Ovary (tissue), 9 donors: ENCODE results near the gene GRIPAP1. TPM values are rescaled to one million over a fixed set of nuclear protein-coding genes. Genes with fewer than 3 reads are reported as not detected.

ENCODE experiments used
- DNase-seq, 5 donors: peaks; one replicate each; pipeline ENCODE4 v3.0.0-alpha.2; 2019 to 2020
- H3K27ac ChIP-seq, 2 donors: fragments of 200-600 bp; one replicate each; pipeline versions ENCODE4 v1.5.1 to v1.8.0; 2019 to 2022
- H3K27me3 ChIP-seq: fragments of 200-600 bp; one replicate; pipeline ENCODE4 v1.8.0; 2022
- H3K36me3 ChIP-seq: fragments of 200-600 bp; sonication (generic); one replicate; pipeline ENCODE4 v1.5.1; 2019
- H3K4me1 ChIP-seq: one replicate; pipeline ENCODE4 v1.8.1; 2013; ENCODE audit warnings: mild to moderate bottlenecking, moderate library complexity; ENCODE audit not compliant: insufficient read depth
- H3K4me3 ChIP-seq: fragments of 200-600 bp; sonication (generic); one replicate; pipeline ENCODE4 v1.5.1; 2017
- H3K9me3 ChIP-seq, 2 donors: fragments of 200-600 bp in 1 of 2; sonication (generic) in 1 of 2; one replicate each; pipeline versions ENCODE4 v1.5.1 to v1.8.1; 2013 to 2019; ENCODE audit warnings: mild to moderate bottlenecking in 1 of 2, moderate library complexity in 1 of 2
- EP300 ChIP-seq: sonication (generic); formaldehyde crosslinking; IDR thresholded peaks from one replicate; pipeline ENCODE4 v1.6.1; 2017; ENCODE audit warnings: antibody characterized with exemption
- POLR2A ChIP-seq: fragments of 450-650 bp; IDR thresholded peaks from one replicate; pipeline ENCODE4 v1.6.1; 2017; ENCODE audit warnings: antibody characterized with exemption, mild to moderate bottlenecking, moderate library complexity
- WGBS, 3 donors: extraction: QIAGEN DNeasy Blood & Tissue Kit in 1 of 3; methylation state at CpG; one replicate each; pipeline versions ENCODE4 v1.1.5 to v1.1.7; 2013 to 2017; 5-methylcytosine and 5-hydroxymethylcytosine counted together
- intact Hi-C, 4 donors: fragments of 100-400 bp; cut with DNase I; formaldehyde crosslinking; loops; one replicate each; pipeline versions ENCODE4 v1.11.0 to v1.15.1; 2022 to 2023
- polyA plus RNA-seq, 2 donors: library from polyadenylated mRNA; stranded (reverse); fragments of 200-250 nt in 1 of 2; fragments of 350-450 nt in 1 of 2; fragmentation: Illumina TruSeq in 1 of 2; extraction: RNeasy Lipid Tissue Mini Kit (QIAGEN cat#74804) in 1 of 2; gene quantifications; one replicate each; pipeline ENCODE4 v1.2.3, GENCODE V29; 2013 to 2014
- small RNA-seq: library from RNA; depleted of rRNA; stranded (forward); fragments of <200 nt; gene quantifications from one replicate; pipeline ENCODE3, GENCODE V24; 2016
- total RNA-seq, 7 donors: library from RNA; depleted of rRNA in 2 of 7; stranded (reverse); fragments of >200 nt in 2 of 7; fragmentation: NEBNext Ultra II Directional in 3 of 7; extraction: Animal tissue kit (Norgen Biotek cat#: 25700) in 3 of 7; gene quantifications; one replicate each; pipeline versions ENCODE4 v1.1.0 to v1.2.4, GENCODE V29; 2016 to 2023
- TF ChIP-seq, protein P1 (sequence below), 3 donors: fragments of 450-650 bp in 2 of 3; fragments of 200-600 bp in 1 of 3; IDR thresholded peaks; one replicate each; pipeline versions ENCODE4 v1.5.1 to v1.8.0; 2016 to 2022; ENCODE audit warnings: antibody characterized with exemption in 3 of 3, mild to moderate bottlenecking in 1 of 3
- donor health status: DM: no; HTN: no; CAD: no; lungs with moderate emphysema.
- donor health status: DM: no; HTN: no; CAD: no.
- donor health status: Bipolar disorder and iron deficiency.
- donor health status: DM: yes; HTN: yes; CAD: no.
- donor health status: DM: no; HTN: no; CAD: no.
- donor health status: DM: yes; HTN: yes; CAD: no.

The GRIPAP1 gene
- total and polyA plus RNA-seq, 9 donors: 20.0 to 45.0 (median 31.2) TPM

DNA sequence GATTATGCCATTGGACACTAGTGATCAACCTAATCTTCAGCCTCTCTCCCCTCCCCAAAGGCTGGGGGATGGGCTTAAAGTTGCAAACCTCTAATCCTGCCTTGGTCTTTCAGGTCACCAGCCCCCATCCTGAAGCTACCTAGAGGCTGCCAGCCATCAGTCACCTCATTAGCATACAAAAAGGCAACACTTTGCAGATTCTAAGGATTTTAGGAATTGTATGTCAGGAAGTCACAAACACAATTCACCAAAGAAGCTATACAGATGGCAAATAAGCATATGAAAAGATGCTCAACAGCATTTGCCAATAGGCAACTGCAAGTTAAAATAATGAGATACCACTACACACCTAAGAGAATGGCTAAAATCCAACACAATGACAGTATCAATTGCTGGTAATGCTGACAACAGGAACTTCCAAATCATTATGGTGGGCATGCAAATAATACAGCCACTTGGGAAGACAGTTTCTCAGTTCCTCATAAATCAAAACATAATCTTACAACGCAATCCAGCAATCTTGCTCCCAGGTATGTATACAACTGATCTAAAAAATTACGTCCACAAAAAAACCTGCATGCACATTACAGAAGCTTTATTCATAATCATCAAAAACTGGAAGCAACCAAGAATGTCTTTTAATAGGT, 74.2 kb downstream of the GRIPAP1 start:
- TF ChIP-seq, protein P1, sequence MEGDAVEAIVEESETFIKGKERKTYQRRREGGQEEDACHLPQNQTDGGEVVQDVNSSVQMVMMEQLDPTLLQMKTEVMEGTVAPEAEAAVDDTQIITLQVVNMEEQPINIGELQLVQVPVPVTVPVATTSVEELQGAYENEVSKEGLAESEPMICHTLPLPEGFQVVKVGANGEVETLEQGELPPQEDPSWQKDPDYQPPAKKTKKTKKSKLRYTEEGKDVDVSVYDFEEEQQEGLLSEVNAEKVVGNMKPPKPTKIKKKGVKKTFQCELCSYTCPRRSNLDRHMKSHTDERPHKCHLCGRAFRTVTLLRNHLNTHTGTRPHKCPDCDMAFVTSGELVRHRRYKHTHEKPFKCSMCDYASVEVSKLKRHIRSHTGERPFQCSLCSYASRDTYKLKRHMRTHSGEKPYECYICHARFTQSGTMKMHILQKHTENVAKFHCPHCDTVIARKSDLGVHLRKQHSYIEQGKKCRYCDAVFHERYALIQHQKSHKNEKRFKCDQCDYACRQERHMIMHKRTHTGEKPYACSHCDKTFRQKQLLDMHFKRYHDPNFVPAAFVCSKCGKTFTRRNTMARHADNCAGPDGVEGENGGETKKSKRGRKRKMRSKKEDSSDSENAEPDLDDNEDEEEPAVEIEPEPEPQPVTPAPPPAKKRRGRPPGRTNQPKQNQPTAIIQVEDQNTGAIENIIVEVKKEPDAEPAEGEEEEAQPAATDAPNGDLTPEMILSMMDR (IDR thresholded peaks at IDR 0.05): no peak
- no peak for TF ChIP-seq EP300
- no peak for TF ChIP-seq POLR2A
- intact Hi-C loops: no loop called here
- H3K27me3 ChIP-seq: no peaks in the 10 kb centered on the region
- no peaks in the 10 kb centered on the region for H3K4me1 ChIP-seq
- H3K27ac ChIP-seq: no peak overlapping the region
- no peaks in the 10 kb centered on the region for H3K36me3 ChIP-seq
- 66 to 72% (median 71%) methylated on average over 2 of the region's 2 CpGs for WGBS, 3 donors
- no peak for DNase-seq
- no peak overlapping the region for H3K4me3 ChIP-seq
- H3K9me3 ChIP-seq: no peaks in the 10 kb centered on the region

DNA sequence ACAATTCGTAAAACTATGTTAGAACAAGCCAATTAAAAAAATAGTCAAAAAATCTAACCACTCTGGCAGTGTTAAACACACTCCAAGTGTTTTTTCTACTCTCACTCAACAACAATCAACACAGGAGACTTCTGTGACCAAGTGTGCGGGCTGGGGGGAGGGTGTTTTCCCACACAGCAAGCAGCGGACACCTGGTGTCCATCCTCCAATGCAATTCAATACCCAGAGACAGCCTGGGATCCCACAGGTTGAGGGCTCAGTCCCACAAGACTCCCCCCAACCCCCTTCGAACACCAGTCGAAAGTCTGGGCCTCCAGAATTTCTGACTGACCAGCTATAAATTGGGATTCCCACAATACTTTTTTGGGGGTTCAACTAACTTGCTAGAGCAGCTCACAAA, 74.9 kb downstream of the GRIPAP1 start:
- DNase-seq: no peak
- no peak overlapping the region for H3K27ac ChIP-seq
- H3K36me3 ChIP-seq: no peaks in the 10 kb centered on the region
- H3K4me3 ChIP-seq: no peak overlapping the region
- H3K4me1 ChIP-seq: no peaks in the 10 kb centered on the region
- no peaks in the 10 kb centered on the region for H3K27me3 ChIP-seq
- intact Hi-C loops: no loop called here
- 45 to 54% (median 51%) methylated on average over 5 of the region's 5 CpGs for WGBS, 3 donors
- TF ChIP-seq EP300 (no peak), POLR2A (no peak)
- TF ChIP-seq, protein P1 (IDR thresholded peaks at IDR 0.05): no peak
- no peaks in the 10 kb centered on the region for H3K9me3 ChIP-seq

DNA sequence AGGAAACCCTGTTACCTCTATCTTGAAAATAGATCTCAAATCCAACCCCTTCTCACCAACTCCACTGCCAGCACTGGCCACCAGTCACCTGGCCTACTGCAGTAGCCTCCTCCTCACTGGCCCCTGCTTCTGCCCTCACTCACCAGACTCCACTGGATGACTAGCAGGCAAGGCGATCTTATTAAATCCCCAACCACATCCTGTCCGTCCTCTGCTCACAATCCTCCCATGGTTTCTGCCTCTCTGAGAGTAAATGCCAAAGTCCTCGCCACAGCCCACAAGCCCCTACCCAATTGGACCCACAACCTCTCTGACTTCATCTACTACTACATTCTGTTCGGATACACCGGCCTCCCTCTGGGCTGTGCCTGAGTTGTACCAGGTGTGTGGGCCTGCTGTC, 77.8 kb downstream of the GRIPAP1 start:
- WGBS, 3 donors: 85 to 91% (median 88%) methylated on average over 5 of the region's 5 CpGs
- intact Hi-C loops: no loop called here

DNA sequence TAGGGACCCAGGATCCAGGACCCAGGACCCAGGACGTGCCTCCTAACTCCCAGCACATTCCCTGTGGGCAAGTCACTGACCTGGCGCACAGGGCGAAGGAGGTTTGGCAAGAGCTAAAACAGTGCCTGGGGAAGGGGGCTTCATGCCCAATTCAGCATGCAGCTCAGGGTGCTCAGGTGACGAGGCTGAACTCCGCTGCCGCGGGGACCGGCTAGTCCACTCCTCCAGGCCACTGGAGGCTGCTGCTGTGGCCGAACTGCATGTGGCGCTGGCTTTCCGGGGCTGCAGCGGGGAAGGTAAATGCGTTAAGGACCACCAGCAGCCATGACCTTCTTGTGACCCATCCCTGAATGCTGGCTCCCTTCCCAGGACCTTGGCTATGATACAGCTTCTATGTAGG, 78.3 kb downstream of the GRIPAP1 start:
- H3K36me3 ChIP-seq: no peaks in the 10 kb centered on the region
- no peaks in the 10 kb centered on the region for H3K4me1 ChIP-seq
- no peaks in the 10 kb centered on the region for H3K27me3 ChIP-seq
- TF ChIP-seq EP300 (no peak), POLR2A (no peak)
- TF ChIP-seq, protein P1 (IDR thresholded peaks at IDR 0.05): no peak
- intact Hi-C loops: no loop called here
- no peak overlapping the region for H3K4me3 ChIP-seq
- no peak for DNase-seq
- no peaks in the 10 kb centered on the region for H3K9me3 ChIP-seq
- 77 to 81% (median 78%) methylated on average over 11 to 13 of the region's 13 CpGs for WGBS, 3 donors
- H3K27ac ChIP-seq: no peak overlapping the region

More for the DNA sequence above, 77.8 kb downstream of the GRIPAP1 start:
- Histone ChIP-seq H3K36me3 (no peaks in the 10 kb centered on the region), H3K4me3 (no peak overlapping the region), H3K27ac (no peak overlapping the region), H3K27me3 (no peaks in the 10 kb centered on the region), H3K9me3 (no peaks in the 10 kb centered on the region), H3K4me1 (no peaks in the 10 kb centered on the region)
- TF ChIP-seq POLR2A (no peak), EP300 (no peak)
- TF ChIP-seq, protein P1 (IDR thresholded peaks at IDR 0.05): no peak
- DNase-seq: no peak

Small RNA genes within 50 kb of the gene (small RNA-seq; reads per million reads assigned to genes)
- not detected for gene RNU6-722P

Other genes starting within 250 kb of the GRIPAP1 start
- not detected for gene GLOD5, start 240.5 kb downstream of the GRIPAP1 start, total RNA-seq
- gene GLOD5, start 240.5 kb downstream of the GRIPAP1 start, polyA plus RNA-seq: not detected
- gene GATA1, start 215.7 kb downstream of the GRIPAP1 start, total RNA-seq: under 1 TPM in 1 of 7 donors, not detected in 6; 0.46 TPM
- gene GATA1, start 215.7 kb downstream of the GRIPAP1 start, polyA plus RNA-seq: under 1 TPM in 1 of 2 donors, not detected in 1; 0.08 TPM
- gene HDAC6, start 200.2 kb downstream of the GRIPAP1 start, total RNA-seq: 100 to 1,000 TPM in 2 of 7 donors, 10 to 100 TPM in 5; 49.1 to 115 (median 86.1) TPM
- gene HDAC6, start 200.2 kb downstream of the GRIPAP1 start, polyA plus RNA-seq: 10 to 100 TPM; 56.7 to 95.3 TPM
- not detected for gene ERAS, start 175.8 kb downstream of the GRIPAP1 start, total RNA-seq
- gene ERAS, start 175.8 kb downstream of the GRIPAP1 start, polyA plus RNA-seq: not detected
- gene PCSK1N, start 166.7 kb downstream of the GRIPAP1 start, total RNA-seq: 10 to 100 TPM in 1 of 7 donors, 1 to 10 TPM in 2, under 1 TPM in 4; 0.43 to 10.6 (median 0.84) TPM
- under 1 TPM in 1 of 2 donors, not detected in 1; 0.41 TPM for gene PCSK1N, start 166.7 kb downstream of the GRIPAP1 start, polyA plus RNA-seq
- gene TIMM17B, start 104.5 kb downstream of the GRIPAP1 start, total RNA-seq: 10 to 100 TPM; 28.1 to 43.9 (median 32.8) TPM
- gene TIMM17B, start 104.5 kb downstream of the GRIPAP1 start, polyA plus RNA-seq: 10 to 100 TPM in 1 of 2 donors, 1 to 10 TPM in 1; 7.2 to 37.2 TPM
- 100 to 1,000 TPM in 5 of 7 donors, 10 to 100 TPM in 2; 85.8 to 149 (median 105) TPM for gene PQBP1, start 104.3 kb downstream of the GRIPAP1 start, total RNA-seq
- 100 to 1,000 TPM in 1 of 2 donors, 10 to 100 TPM in 1; 71.2 to 145 TPM for gene PQBP1, start 104.3 kb downstream of the GRIPAP1 start, polyA plus RNA-seq
- 10 to 100 TPM in 4 of 7 donors, 1 to 10 TPM in 3; 8.2 to 18.8 (median 12.5) TPM for gene SLC35A2, start 90.6 kb downstream of the GRIPAP1 start, total RNA-seq
- 10 to 100 TPM; 10.3 to 14.3 TPM for gene SLC35A2, start 90.6 kb downstream of the GRIPAP1 start, polyA plus RNA-seq
- 10 to 100 TPM in 1 of 7 donors, 1 to 10 TPM in 6; 6.3 to 13.0 (median 8.8) TPM for gene PIM2, start 83.2 kb downstream of the GRIPAP1 start, total RNA-seq
- 10 to 100 TPM in 1 of 2 donors, 1 to 10 TPM in 1; 8.9 to 22.9 TPM for gene PIM2, start 83.2 kb downstream of the GRIPAP1 start, polyA plus RNA-seq
- 10 to 100 TPM; 25.8 to 57.8 (median 53.8) TPM for gene OTUD5, start 44.7 kb downstream of the GRIPAP1 start, total RNA-seq
- gene OTUD5, start 44.7 kb downstream of the GRIPAP1 start, polyA plus RNA-seq: 10 to 100 TPM; 41.9 to 72.7 TPM
- gene KCND1, start 30.4 kb downstream of the GRIPAP1 start, total RNA-seq: 1 to 10 TPM in 5 of 7 donors, under 1 TPM in 2; 0.76 to 4.6 (median 2.0) TPM
- gene KCND1, start 30.4 kb downstream of the GRIPAP1 start, polyA plus RNA-seq: 1 to 10 TPM; 1.9 to 4.2 TPM
- 10 to 100 TPM; 44.8 to 69.4 (median 57.3) TPM for gene TFE3, start 41.1 kb upstream of the GRIPAP1 start, total RNA-seq
- 10 to 100 TPM; 42.1 to 49.2 TPM for gene TFE3, start 41.1 kb upstream of the GRIPAP1 start, polyA plus RNA-seq
- gene CCDC120, start 56.7 kb upstream of the GRIPAP1 start, total RNA-seq: 10 to 100 TPM in 3 of 7 donors, 1 to 10 TPM in 4; 3.3 to 11.2 (median 9.9) TPM
- gene CCDC120, start 56.7 kb upstream of the GRIPAP1 start, polyA plus RNA-seq: 1 to 10 TPM; 3.8 to 4.6 TPM
- gene PRAF2, start 71.7 kb upstream of the GRIPAP1 start, total RNA-seq: 10 to 100 TPM; 14.4 to 54.0 (median 29.3) TPM
- 10 to 100 TPM; 29.1 to 51.2 TPM for gene PRAF2, start 71.7 kb upstream of the GRIPAP1 start, polyA plus RNA-seq
- gene WDR45, start 77.6 kb upstream of the GRIPAP1 start, total RNA-seq: 10 to 100 TPM; 55.3 to 89.7 (median 76.5) TPM
- gene WDR45, start 77.6 kb upstream of the GRIPAP1 start, polyA plus RNA-seq: 10 to 100 TPM; 56.1 to 80.4 TPM
- gene GPKOW, start 121.5 kb upstream of the GRIPAP1 start, total RNA-seq: 10 to 100 TPM; 17.2 to 25.5 (median 20.9) TPM
- 10 to 100 TPM; 13.7 to 18.3 TPM for gene GPKOW, start 121.5 kb upstream of the GRIPAP1 start, polyA plus RNA-seq
- gene MAGIX, start 160.5 kb upstream of the GRIPAP1 start, total RNA-seq: 10 to 100 TPM in 1 of 7 donors, 1 to 10 TPM in 6; 1.3 to 22.5 (median 2.0) TPM
- gene MAGIX, start 160.5 kb upstream of the GRIPAP1 start, polyA plus RNA-seq: under 1 TPM; 0.32 to 0.82 TPM
- gene PLP2, start 169.6 kb upstream of the GRIPAP1 start, total RNA-seq: 100 to 1,000 TPM in 5 of 7 donors, 10 to 100 TPM in 2; 16.3 to 116 (median 105) TPM
- 100 to 1,000 TPM in 1 of 2 donors, 10 to 100 TPM in 1; 92.6 to 244 TPM for gene PLP2, start 169.6 kb upstream of the GRIPAP1 start, polyA plus RNA-seq
- gene PRICKLE3, start 184.1 kb upstream of the GRIPAP1 start, total RNA-seq: 10 to 100 TPM in 6 of 7 donors, 1 to 10 TPM in 1; 9.1 to 15.1 (median 11.5) TPM
- 1 to 10 TPM; 3.5 to 5.5 TPM for gene PRICKLE3, start 184.1 kb upstream of the GRIPAP1 start, polyA plus RNA-seq
- 1 to 10 TPM in 6 of 7 donors, under 1 TPM in 1; 0.69 to 3.3 (median 1.3) TPM for gene SYP, start 197.9 kb upstream of the GRIPAP1 start, total RNA-seq
- gene SYP, start 197.9 kb upstream of the GRIPAP1 start, polyA plus RNA-seq: 1 to 10 TPM; 1.9 to 3.1 TPM
- gene CACNA1F, start 231.1 kb upstream of the GRIPAP1 start, total RNA-seq: under 1 TPM in 5 of 7 donors, not detected in 2; 0.10 to 0.23 (median 0.15) TPM
- gene CACNA1F, start 231.1 kb upstream of the GRIPAP1 start, polyA plus RNA-seq: under 1 TPM; 0.02 to 0.32 TPM
- 10 to 100 TPM in 6 of 7 donors, 1 to 10 TPM in 1; 7.9 to 15.7 (median 11.5) TPM for gene CCDC22, start 233.2 kb upstream of the GRIPAP1 start, total RNA-seq
- gene CCDC22, start 233.2 kb upstream of the GRIPAP1 start, polyA plus RNA-seq: 10 to 100 TPM in 1 of 2 donors, 1 to 10 TPM in 1; 2.8 to 10.8 TPM